HG02571 (cell line): ENCODE results near the gene GYS2.

Experiments used
- ATAC-seq: cut with Tn5 transposase; IDR thresholded peaks from one replicate; pipeline ENCODE4 v1.9.1; 2021; ENCODE audit warnings: mild to moderate bottlenecking, moderate library complexity; ENCODE audit not compliant: unreplicated experiment

The GYS2 gene

DNA sequence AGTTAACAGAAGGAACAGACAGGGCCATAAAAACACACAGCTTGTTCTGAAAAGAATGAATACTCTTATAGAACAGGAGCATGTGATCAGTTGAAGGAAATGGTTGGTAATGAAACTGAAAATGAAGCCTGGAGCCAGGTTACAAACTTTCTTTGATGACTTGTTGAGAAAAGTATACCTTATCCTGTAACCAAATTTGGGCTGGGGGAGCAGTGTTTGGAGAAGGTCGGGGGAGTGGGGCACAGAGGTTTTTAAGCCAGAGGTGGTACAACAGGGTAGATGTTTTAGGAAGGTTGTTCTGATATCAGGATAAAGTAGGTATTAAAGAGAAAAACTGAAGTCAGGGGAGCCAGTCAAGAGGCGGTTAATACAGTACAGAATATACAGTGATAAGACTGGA lies 94.9 kb downstream of the GYS2 start:
- ATAC-seq, result peak; percentile 56

- no peak for ATAC-seq
These were observed 96.8 kb downstream of the GYS2 start for GRCh38 chr12:21507849-21508248.

DNA sequence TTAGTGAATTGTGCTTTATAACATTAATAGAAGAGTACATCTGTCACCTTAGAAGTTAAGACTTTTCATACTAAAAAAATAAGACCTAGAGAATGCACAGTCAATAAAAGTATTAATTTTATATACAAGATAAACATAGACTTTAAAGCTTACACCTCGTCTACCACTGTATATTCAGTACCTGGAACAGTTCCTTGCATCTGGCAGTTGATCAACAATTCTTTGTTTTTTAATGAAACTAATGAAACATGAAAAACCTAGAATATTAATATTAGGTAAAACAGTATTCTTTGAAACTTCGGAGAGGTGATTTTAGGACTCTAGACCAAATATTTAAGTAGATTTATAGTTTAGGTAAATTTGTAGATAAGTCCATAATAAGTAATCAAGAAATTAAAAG lies 98.8 kb downstream of the GYS2 start:
- no peak for ATAC-seq

DNA sequence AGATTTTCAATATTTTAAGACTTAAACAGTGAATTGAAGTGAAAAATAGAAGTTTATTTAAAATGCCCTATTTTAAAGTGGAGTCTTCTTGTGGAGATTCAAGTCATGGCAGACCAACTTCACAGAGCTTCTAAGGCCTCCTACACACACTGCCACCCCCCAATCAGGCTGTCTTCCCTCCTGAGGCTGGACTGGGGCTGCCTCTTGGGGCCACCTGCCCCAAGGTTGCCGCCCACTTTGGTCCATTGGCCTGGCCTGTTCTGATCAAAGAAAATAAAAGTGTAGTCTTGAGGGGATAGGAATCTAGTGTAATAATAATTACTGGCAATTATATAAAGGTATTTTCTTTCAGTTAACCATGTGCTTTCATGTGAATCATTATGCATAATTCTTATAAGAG lies 101.8 kb downstream of the GYS2 start:
- no peak for ATAC-seq

GRCh38 chr12:21502164-21502496 lies 102.5 kb downstream of the GYS2 start:
- peak; percentile 5 for ATAC-seq

- peak; percentile 99 for ATAC-seq
These were observed 103.1 kb downstream of the GYS2 start, which contains the start of the genes GOLT1B and RECQL for GRCh38 chr12:21501258-21502163. TSS of gene GOLT1B (plus strand) at chr12:21501789. CDS start at chr12:21501924, 135 bp downstream. TSS of gene RECQL (minus strand) at chr12:21501635. CDS start at chr12:21499570, 2,065 bp downstream.

- ATAC-seq, result no peak
These were observed 103.8 kb downstream of the GYS2 start for GRCh38 chr12:21500786-21501257.

DNA sequence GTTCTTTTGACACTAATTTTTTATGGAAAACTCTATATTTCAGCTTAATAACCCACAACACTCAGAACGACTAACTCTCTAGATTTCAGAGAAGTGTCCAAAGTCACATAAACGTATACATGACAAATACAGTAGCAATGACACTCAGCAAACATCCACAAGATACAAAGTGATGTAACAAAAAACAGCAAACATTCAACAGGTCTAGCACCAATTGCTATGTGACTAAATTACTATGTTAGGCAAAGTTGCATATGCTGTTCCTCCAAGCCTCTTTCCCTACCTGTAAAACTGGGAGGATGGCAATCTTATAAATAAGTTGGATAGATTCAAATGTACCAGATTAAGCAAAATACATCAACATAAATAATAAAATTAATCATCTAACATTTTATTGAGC lies 104.9 kb downstream of the GYS2 start:
- ATAC-seq, result no peak
